ENCODE data around the gene SLC1A4. TPM values are rescaled to one million over a fixed set of nuclear protein-coding genes. Genes with fewer than 3 reads are reported as not detected.

The SLC1A4 gene
- polyA plus RNA-seq, 1 donor from 2014 or later, result 33.8 TPM

GRCh38 chr2:64947885-64948284 lies 41.3 kb upstream of the SLC1A4 start:
- Histone ChIP-seq H3K9me3 (ENCODE audit: low read length) (no peaks in the 10 kb centered on the region), H3K27me3 (ENCODE audit: insufficient read depth, low read depth, low read length) (no peaks in the 10 kb centered on the region), H3K9ac (ENCODE audit: low read length) (no peak overlapping the region), H4K20me1 (ENCODE audit: insufficient read depth) (no peaks in the 10 kb centered on the region), H3F3A (ENCODE audit: insufficient read depth, low read length, poor library complexity, severe bottlenecking) (no peaks in the 10 kb centered on the region), H3K9me2 (ENCODE audit: insufficient read depth, low read length) (no peaks in the 10 kb centered on the region), H3K36me3 (ENCODE audit: insufficient read depth, low read length) (no peaks in the 10 kb centered on the region), H2AFZ (ENCODE audit: low read depth, low read length) (no peak overlapping the region), H3K27ac (ENCODE audit: low read length) (no peak overlapping the region), H3K4me2 (ENCODE audit: low read length) (no peak overlapping the region), H3K4me3 (ENCODE audit: low read length) (no peak overlapping the region), H3K79me2 (replicated peaks; ENCODE audit: insufficient read depth, low read length) (no peaks in the 10 kb centered on the region)
- no peak for TF ChIP-seq POLR2AphosphoS5 (IDR thresholded peaks at IDR 0.05)
- no peak for TF ChIP-seq MXI1 (conservative IDR thresholded peaks at IDR 0.05; ENCODE audit: poor library complexity, severe bottlenecking)
- TF ChIP-seq SMC3 (conservative IDR thresholded peaks at IDR 0.05; ENCODE audit: poor library complexity), result no peak
- TF ChIP-seq CTCF (IDR thresholded peaks at IDR 0.05; ENCODE audit: poor library complexity, severe bottlenecking), result no peak
- TF ChIP-seq EZH2 (IDR thresholded peaks at IDR 0.05; ENCODE audit: borderline replicate concordance, insufficient read depth, low read length, poor library complexity, severe bottlenecking), result no peak
- TF ChIP-seq, protein P1, sequence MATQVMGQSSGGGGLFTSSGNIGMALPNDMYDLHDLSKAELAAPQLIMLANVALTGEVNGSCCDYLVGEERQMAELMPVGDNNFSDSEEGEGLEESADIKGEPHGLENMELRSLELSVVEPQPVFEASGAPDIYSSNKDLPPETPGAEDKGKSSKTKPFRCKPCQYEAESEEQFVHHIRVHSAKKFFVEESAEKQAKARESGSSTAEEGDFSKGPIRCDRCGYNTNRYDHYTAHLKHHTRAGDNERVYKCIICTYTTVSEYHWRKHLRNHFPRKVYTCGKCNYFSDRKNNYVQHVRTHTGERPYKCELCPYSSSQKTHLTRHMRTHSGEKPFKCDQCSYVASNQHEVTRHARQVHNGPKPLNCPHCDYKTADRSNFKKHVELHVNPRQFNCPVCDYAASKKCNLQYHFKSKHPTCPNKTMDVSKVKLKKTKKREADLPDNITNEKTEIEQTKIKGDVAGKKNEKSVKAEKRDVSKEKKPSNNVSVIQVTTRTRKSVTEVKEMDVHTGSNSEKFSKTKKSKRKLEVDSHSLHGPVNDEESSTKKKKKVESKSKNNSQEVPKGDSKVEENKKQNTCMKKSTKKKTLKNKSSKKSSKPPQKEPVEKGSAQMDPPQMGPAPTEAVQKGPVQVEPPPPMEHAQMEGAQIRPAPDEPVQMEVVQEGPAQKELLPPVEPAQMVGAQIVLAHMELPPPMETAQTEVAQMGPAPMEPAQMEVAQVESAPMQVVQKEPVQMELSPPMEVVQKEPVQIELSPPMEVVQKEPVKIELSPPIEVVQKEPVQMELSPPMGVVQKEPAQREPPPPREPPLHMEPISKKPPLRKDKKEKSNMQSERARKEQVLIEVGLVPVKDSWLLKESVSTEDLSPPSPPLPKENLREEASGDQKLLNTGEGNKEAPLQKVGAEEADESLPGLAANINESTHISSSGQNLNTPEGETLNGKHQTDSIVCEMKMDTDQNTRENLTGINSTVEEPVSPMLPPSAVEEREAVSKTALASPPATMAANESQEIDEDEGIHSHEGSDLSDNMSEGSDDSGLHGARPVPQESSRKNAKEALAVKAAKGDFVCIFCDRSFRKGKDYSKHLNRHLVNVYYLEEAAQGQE (IDR thresholded peaks at IDR 0.05; ENCODE audit: borderline replicate concordance), result no peak
- TF ChIP-seq RAD21 (conservative IDR thresholded peaks at IDR 0.05), result no peak
- TF ChIP-seq TAF1 (IDR thresholded peaks at IDR 0.05; ENCODE audit: low read depth), result no peak
- TF ChIP-seq EP300 (conservative IDR thresholded peaks at IDR 0.05; ENCODE audit: poor library complexity, severe bottlenecking), result no peak

DNA sequence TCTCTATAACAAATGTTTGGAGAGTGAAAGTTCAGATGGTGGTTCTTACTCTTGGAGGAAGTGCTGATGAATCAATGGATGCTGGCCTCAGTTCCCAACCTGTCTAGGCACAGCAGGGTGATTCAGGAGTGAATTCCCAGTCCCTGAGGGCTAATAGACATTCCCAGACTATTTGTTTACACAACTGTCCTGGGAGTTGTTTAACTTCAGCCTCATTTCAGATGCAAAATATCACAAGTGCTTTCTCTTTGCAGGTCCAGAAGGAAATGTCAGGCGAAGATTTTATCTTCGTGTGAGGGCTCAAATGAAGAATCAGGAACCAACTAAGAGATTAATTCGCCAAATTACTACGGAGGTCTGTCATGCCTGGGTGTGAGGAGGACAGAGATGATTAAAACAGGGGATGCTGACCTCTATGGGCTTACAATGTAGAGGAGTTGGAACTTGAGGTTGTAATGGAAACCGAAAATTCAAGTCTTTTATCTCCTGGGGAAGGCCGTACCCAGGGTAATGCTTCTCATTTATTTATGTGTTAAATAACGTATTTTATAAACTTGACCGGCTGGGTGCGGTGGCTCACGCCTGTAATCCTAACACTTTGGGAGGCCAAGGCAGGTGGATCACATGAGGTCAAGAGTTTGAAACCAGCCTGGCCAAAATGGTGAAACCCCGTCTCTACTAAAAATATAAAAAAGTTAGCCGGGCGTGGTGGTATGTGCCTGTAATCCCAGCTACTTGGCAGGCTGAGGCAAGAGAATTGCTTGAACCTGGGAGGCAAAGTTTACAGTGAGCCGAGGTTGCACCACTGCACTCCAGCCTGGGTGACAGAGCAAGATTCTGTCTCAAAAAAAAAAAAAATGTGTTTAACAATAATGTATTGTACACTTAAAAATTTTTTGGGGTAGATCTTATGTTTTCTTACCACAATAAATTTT lies 38.7 kb upstream of the SLC1A4 start:
- Histone ChIP-seq H3K27ac (ENCODE audit: low read length) (no peak overlapping the region), H3K9me3 (ENCODE audit: low read length) (no peaks in the 10 kb centered on the region), H3K36me3 (ENCODE audit: insufficient read depth, low read length) (no peaks in the 10 kb centered on the region), H3F3A (ENCODE audit: insufficient read depth, low read length, poor library complexity, severe bottlenecking) (no peaks in the 10 kb centered on the region), H3K4me2 (ENCODE audit: low read length) (no peak overlapping the region), H4K20me1 (ENCODE audit: insufficient read depth) (no peaks in the 10 kb centered on the region), H2AFZ (ENCODE audit: low read depth, low read length) (no peak overlapping the region), H3K4me3 (ENCODE audit: low read length) (no peak overlapping the region), H3K9ac (ENCODE audit: low read length) (no peak overlapping the region), H3K27me3 (ENCODE audit: insufficient read depth, low read depth, low read length) (no peaks in the 10 kb centered on the region), H3K9me2 (ENCODE audit: insufficient read depth, low read length) (no peaks in the 10 kb centered on the region), H3K79me2 (replicated peaks; ENCODE audit: insufficient read depth, low read length) (no peaks in the 10 kb centered on the region)
- no peak for TF ChIP-seq POLR2AphosphoS5 (IDR thresholded peaks at IDR 0.05)
- TF ChIP-seq EP300 (conservative IDR thresholded peaks at IDR 0.05; ENCODE audit: poor library complexity, severe bottlenecking), result no peak

Data from neural cell (in vitro differentiated cells).